ENCODE results near the gene ZNF565. TPM values are rescaled to one million over a fixed set of nuclear protein-coding genes. Genes with fewer than 3 reads are reported as not detected.
"Not testable (repeated sequence)": the region's sequence is repeated elsewhere in the genome, so short reads cannot be mapped to it uniquely, and the experiment has no call there.

Gene ZNF565
- total RNA-seq, 2 donors from 2014 or later, result 3.2 to 4.3 TPM

- Mint-ChIP-seq H3K27me3 (no peaks in the 10 kb centered on the region), H3K36me3 (peaks cover 81% of the 10 kb centered on the region), H3K27ac (no peak overlapping the region), H3K4me1 (ENCODE audit: low read depth in 2 of 2) (peaks cover 0 to 2% of the 10 kb centered on the region in 2 donors), H3K4me3 (no peak overlapping the region), H3K9me3 (peaks cover 6% of the 10 kb centered on the region)
- DNase-seq (ENCODE audit: low spot score) (no peak), ATAC-seq (no peak)
Observed at GRCh38 chr19:36236304-36236945, 22.0 kb upstream of the ZNF565 start.

DNA sequence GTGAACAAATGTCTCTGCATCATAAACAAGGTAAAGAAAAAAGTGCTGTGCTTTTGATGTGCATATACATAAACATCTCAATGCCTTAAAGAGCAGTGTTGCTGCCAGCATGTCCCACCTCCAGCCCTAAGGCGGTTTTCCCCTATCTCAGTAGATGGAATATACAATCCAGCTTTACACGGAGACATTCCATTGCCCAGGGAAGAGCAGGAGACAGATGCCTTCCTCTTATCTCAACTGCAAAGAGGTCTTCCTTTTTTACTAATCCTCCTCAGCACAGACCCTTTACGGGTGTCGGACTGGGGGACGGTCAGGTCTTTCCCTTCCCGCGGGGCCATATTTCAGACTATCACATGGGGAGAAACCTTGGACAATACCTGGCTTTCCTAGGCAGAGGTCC lies 19.2 kb upstream of the ZNF565 start:
- peaks cover 82% of the 10 kb centered on the region for H3K36me3 Mint-ChIP-seq
- not testable (repeated sequence) for H3K9me3 Mint-ChIP-seq; DNase-seq (ENCODE audit: low spot score); H3K4me3 Mint-ChIP-seq; ATAC-seq; H3K27ac Mint-ChIP-seq; H3K27me3 Mint-ChIP-seq; H3K4me1 Mint-ChIP-seq (ENCODE audit: low read depth in 2 of 2)

DNA sequence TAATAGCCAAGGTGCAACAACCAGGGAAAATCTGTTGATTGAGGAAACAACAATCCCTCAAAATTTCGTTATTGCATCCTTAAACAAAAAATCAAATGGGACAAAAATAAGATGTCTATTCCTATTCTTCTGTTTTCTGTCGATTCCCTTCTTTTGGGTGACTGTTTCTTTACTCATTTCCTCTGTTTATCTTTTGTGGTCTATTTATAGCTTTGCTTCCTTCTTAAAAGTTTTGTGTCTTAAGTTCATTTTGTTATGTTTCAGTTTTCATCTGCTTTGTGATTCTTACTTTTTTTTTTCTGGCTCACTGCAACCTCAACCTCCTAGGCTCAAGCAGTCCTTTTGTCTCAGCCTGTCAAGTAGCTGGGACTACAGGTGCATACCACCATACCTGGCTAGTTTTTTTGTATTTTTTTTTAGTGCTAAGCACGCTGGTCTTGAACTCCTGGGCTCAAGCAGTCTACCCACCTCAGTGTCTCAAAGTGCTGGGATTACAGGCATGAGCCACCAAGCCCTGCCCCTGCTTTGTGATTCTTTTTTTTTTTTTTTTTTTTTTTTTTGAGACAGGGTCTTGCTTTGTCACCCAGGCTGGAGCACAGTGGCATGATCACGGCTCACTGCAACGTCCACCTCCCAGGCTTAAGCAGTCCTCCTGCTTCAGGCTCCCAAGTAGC lies 10.9 kb upstream of the ZNF565 start:
- H3K4me1 Mint-ChIP-seq (ENCODE audit: low read depth in 2 of 2), result peaks cover 28 to 29% of the 10 kb centered on the region in 2 donors
- peaks cover 5% of the 10 kb centered on the region for H3K9me3 Mint-ChIP-seq
- no peak overlapping the region for H3K4me3 Mint-ChIP-seq
- DNase-seq (ENCODE audit: low spot score) (no peak), ATAC-seq (no peak)
- H3K27ac Mint-ChIP-seq, result no peak overlapping the region
- peaks cover 48% of the 10 kb centered on the region for H3K36me3 Mint-ChIP-seq
- H3K27me3 Mint-ChIP-seq, result no peaks in the 10 kb centered on the region

DNA sequence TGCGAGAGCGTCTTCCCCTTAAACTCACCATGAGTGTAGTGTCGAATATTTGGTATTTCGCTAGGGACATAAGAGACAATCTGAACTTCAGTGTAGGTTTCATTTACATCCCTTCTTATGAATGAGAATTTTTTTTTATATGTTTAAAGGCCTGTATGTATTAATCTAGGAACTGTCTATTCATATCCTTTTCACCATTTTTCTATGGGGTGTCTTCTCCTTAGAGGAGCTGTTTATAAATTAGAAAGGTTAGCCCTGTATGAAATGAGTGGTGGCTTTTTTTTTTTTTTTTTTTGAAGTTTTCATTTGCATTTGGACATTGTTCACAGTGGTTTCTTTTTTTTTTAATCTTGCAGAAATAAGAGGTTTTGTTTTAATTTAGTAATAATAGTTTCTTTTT lies 8.0 kb upstream of the ZNF565 start:
- H3K4me1 Mint-ChIP-seq (ENCODE audit: low read depth in 2 of 2), result peaks cover 28 to 33% of the 10 kb centered on the region in 2 donors
- H3K36me3 Mint-ChIP-seq, result peaks cover 39% of the 10 kb centered on the region
- no peak overlapping the region for H3K4me3 Mint-ChIP-seq
- H3K27me3 Mint-ChIP-seq, result no peaks in the 10 kb centered on the region
- H3K27ac Mint-ChIP-seq, result no peak overlapping the region
- H3K9me3 Mint-ChIP-seq, result no peaks in the 10 kb centered on the region
- DNase-seq (ENCODE audit: low spot score) (no peak), ATAC-seq (no peak)

- H3K4me3 Mint-ChIP-seq, result no peak overlapping the region
- H3K27ac Mint-ChIP-seq, result no peak overlapping the region
- H3K4me1 Mint-ChIP-seq (ENCODE audit: low read depth in 2 of 2), result peaks cover 31 to 37% of the 10 kb centered on the region in 2 donors
- H3K36me3 Mint-ChIP-seq, result peaks cover 37% of the 10 kb centered on the region
- H3K27me3 Mint-ChIP-seq, result no peaks in the 10 kb centered on the region
- DNase-seq (ENCODE audit: low spot score), result no peak
- no peaks in the 10 kb centered on the region for H3K9me3 Mint-ChIP-seq
- ATAC-seq, result no peak
Observed at GRCh38 chr19:36221474-36221873, 7.0 kb upstream of the ZNF565 start.

GRCh38 chr19:36215276-36216123 lies 1.0 kb upstream of the ZNF565 start:
- Mint-ChIP-seq H3K9me3 (no peaks in the 10 kb centered on the region), H3K4me3 (no peak overlapping the region), H3K4me1 (ENCODE audit: low read depth in 2 of 2) (peaks cover 12% of the 10 kb centered on the region in 2 donors), H3K27me3 (no peaks in the 10 kb centered on the region), H3K36me3 (peaks cover 10% of the 10 kb centered on the region), H3K27ac (no peak overlapping the region)
- no peak for ATAC-seq
- no peak for DNase-seq (ENCODE audit: low spot score)

- peaks cover 4 to 5% of the 10 kb centered on the region in 2 donors for H3K4me1 Mint-ChIP-seq (ENCODE audit: low read depth in 2 of 2)
- H3K4me3 Mint-ChIP-seq, result no peak overlapping the region
- DNase-seq (ENCODE audit: low spot score) (no peak), ATAC-seq (no peak)
- H3K27me3 Mint-ChIP-seq, result no peaks in the 10 kb centered on the region
- H3K9me3 Mint-ChIP-seq, result no peaks in the 10 kb centered on the region
- no peak overlapping the region for H3K27ac Mint-ChIP-seq
- H3K36me3 Mint-ChIP-seq, result no peaks in the 10 kb centered on the region
Observed at GRCh38 chr19:36212895-36213294, 1.6 kb downstream of the ZNF565 start.

- no peak overlapping the region for H3K4me3 Mint-ChIP-seq
- H3K36me3 Mint-ChIP-seq, result no peaks in the 10 kb centered on the region
- no peaks in the 10 kb centered on the region for H3K27me3 Mint-ChIP-seq
- no peak overlapping the region for H3K27ac Mint-ChIP-seq
- H3K9me3 Mint-ChIP-seq, result no peaks in the 10 kb centered on the region
- no peak for ATAC-seq
- H3K4me1 Mint-ChIP-seq (ENCODE audit: low read depth in 2 of 2), result no peaks in the 10 kb centered on the region
- DNase-seq (ENCODE audit: low spot score), result no peak
Observed at GRCh38 chr19:36210497-36210896, 4.0 kb downstream of the ZNF565 start.

DNA sequence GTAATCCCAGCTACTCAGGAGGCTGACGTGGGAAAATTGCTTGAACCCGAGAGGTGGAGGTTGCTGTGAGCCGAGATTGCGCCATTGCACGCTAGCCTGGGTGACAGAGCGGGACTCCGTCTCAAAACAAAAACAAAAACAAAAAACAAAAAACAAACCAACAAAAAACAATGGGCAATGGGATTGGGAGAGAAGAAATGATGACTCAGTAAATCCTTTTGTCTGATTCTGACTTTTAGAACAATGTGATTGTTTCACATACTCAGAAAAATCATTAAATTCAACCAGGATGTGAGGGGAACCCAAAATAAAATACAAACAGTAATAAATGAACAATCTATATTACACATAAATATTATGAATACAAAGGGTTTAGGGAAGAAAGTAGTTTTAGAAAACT lies 5.1 kb downstream of the ZNF565 start:
- no peaks in the 10 kb centered on the region for H3K36me3 Mint-ChIP-seq
- no peaks in the 10 kb centered on the region for H3K4me1 Mint-ChIP-seq (ENCODE audit: low read depth in 2 of 2)
- DNase-seq (ENCODE audit: low spot score) (no peak), ATAC-seq (no peak)
- no peaks in the 10 kb centered on the region for H3K9me3 Mint-ChIP-seq
- H3K27ac Mint-ChIP-seq, result no peak overlapping the region
- H3K4me3 Mint-ChIP-seq, result no peak overlapping the region
- H3K27me3 Mint-ChIP-seq, result no peaks in the 10 kb centered on the region

GRCh38 chr19:36207605-36208252 lies 6.7 kb downstream of the ZNF565 start:
- Mint-ChIP-seq H3K4me1 (ENCODE audit: low read depth in 2 of 2) (no peaks in the 10 kb centered on the region), H3K9me3 (no peaks in the 10 kb centered on the region), H3K27me3 (no peaks in the 10 kb centered on the region), H3K36me3 (no peaks in the 10 kb centered on the region), H3K4me3 (no peak overlapping the region), H3K27ac (no peak overlapping the region)
- ATAC-seq (no peak), DNase-seq (ENCODE audit: low spot score) (no peak)

- no peaks in the 10 kb centered on the region for H3K27me3 Mint-ChIP-seq
- no peaks in the 10 kb centered on the region for H3K36me3 Mint-ChIP-seq
- ATAC-seq (no peak), DNase-seq (ENCODE audit: low spot score) (no peak)
- no peak overlapping the region for H3K27ac Mint-ChIP-seq
- no peaks in the 10 kb centered on the region for H3K9me3 Mint-ChIP-seq
- H3K4me1 Mint-ChIP-seq (ENCODE audit: low read depth in 2 of 2), result no peaks in the 10 kb centered on the region
- H3K4me3 Mint-ChIP-seq, result no peak overlapping the region
Observed at GRCh38 chr19:36203293-36203692, 11.2 kb downstream of the ZNF565 start.

- H3K27me3 Mint-ChIP-seq, result no peaks in the 10 kb centered on the region
- ATAC-seq (no peak), DNase-seq (ENCODE audit: low spot score) (no peak)
- no peak overlapping the region for H3K27ac Mint-ChIP-seq
- H3K36me3 Mint-ChIP-seq, result no peaks in the 10 kb centered on the region
- no peaks in the 10 kb centered on the region for H3K4me1 Mint-ChIP-seq (ENCODE audit: low read depth in 2 of 2)
- no peak overlapping the region for H3K4me3 Mint-ChIP-seq
- no peaks in the 10 kb centered on the region for H3K9me3 Mint-ChIP-seq
Observed at GRCh38 chr19:36201684-36202083, 12.8 kb downstream of the ZNF565 start.

DNA sequence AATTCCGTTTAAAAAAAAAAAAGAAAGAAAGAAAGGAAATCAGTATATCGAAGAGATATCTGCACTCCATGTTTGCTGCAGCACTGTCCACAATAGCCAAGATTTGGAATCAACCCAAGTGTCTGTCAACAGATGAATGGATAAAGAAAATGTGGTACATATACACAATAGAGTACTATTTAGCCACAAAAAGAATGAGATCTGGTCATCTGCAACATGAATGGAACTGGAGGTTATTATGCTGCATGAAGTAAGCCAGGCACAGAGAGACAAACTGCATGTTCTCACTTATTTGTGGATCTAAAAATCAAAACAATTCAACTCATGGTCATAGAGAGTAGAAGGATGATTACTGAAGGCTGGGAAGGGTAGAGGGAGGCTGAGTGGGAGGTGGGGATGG lies 16.3 kb downstream of the ZNF565 start:
- no peaks in the 10 kb centered on the region for H3K9me3 Mint-ChIP-seq
- no peaks in the 10 kb centered on the region for H3K36me3 Mint-ChIP-seq
- no peaks in the 10 kb centered on the region for H3K27me3 Mint-ChIP-seq
- no peak overlapping the region for H3K4me3 Mint-ChIP-seq
- no peak overlapping the region for H3K27ac Mint-ChIP-seq
- H3K4me1 Mint-ChIP-seq (ENCODE audit: low read depth in 2 of 2), result no peaks in the 10 kb centered on the region
- DNase-seq (ENCODE audit: low spot score) (no peak), ATAC-seq (no peak)

GRCh38 chr19:36196249-36196648 lies 18.2 kb downstream of the ZNF565 start:
- ATAC-seq (no peak), DNase-seq (ENCODE audit: low spot score) (no peak)
- Mint-ChIP-seq H3K4me3 (no peak overlapping the region), H3K9me3 (no peaks in the 10 kb centered on the region), H3K4me1 (ENCODE audit: low read depth in 2 of 2) (no peaks in the 10 kb centered on the region), H3K27me3 (no peaks in the 10 kb centered on the region), H3K27ac (no peak overlapping the region), H3K36me3 (peaks cover 4% of the 10 kb centered on the region)

Data from natural killer cell treated with Interleukin-12 subunit alpha and Interleukin-12 subunit beta and Interleukin-15 and Interleukin-18, amount 100 ng/mL, for 72 hours (primary cell).